ENCODE results near the gene MAP4K2. TPM values are rescaled to one million over a fixed set of nuclear protein-coding genes. Genes with fewer than 3 reads are reported as not detected.
A peak's percentile ranks its signal among the peaks of the same experiment; 100 is the strongest.

The MAP4K2 gene
- total RNA-seq, 3 donors from 2014 or later, result 8.7 to 16.8 (median 14.1) TPM

DNA sequence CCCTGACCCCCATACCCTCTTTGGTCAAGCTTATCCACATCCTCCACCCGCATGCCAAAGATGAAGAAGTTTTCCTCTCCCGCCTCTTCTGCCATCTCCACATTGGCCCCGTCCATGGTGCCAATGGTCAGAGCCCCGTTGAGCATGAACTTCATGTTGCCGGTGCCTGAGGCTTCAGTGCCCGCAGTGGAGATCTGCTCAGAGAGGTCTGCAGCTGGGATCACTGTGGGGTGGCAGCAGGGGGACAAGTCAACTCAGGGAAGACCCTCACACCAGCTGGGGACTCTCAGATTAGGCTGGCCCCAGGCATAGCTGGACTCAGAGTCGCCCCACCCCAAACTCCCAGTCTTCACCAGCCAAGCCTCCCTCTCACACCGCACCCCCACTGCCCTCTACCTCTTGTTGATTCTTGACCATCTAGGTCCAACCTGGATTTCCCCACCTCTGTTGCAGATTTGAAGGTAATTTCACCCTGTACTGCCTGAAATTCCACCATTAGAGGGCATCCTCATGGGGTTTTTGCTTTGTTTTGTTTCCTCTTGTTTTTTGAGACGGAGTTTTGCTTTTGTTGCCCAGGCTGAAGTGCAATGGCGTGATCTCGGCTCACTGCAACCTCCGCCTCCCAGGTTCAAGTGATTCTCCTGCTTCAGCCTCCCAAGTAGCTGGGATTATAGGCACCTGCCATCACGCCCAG, 52.5 kb downstream of the MAP4K2 start:
- DNase-seq, result no peak
- Histone ChIP-seq H3K4me3 (no peak overlapping the region), H3K9me3 (no peaks in the 10 kb centered on the region), H3K4me1 (ENCODE audit: low read depth) (peaks cover 2% of the 10 kb centered on the region), H3K36me3 (ENCODE audit: low read depth) (no peaks in the 10 kb centered on the region)
- TF ChIP-seq, protein P1, sequence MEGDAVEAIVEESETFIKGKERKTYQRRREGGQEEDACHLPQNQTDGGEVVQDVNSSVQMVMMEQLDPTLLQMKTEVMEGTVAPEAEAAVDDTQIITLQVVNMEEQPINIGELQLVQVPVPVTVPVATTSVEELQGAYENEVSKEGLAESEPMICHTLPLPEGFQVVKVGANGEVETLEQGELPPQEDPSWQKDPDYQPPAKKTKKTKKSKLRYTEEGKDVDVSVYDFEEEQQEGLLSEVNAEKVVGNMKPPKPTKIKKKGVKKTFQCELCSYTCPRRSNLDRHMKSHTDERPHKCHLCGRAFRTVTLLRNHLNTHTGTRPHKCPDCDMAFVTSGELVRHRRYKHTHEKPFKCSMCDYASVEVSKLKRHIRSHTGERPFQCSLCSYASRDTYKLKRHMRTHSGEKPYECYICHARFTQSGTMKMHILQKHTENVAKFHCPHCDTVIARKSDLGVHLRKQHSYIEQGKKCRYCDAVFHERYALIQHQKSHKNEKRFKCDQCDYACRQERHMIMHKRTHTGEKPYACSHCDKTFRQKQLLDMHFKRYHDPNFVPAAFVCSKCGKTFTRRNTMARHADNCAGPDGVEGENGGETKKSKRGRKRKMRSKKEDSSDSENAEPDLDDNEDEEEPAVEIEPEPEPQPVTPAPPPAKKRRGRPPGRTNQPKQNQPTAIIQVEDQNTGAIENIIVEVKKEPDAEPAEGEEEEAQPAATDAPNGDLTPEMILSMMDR (IDR thresholded peaks at IDR 0.05), result no peak
- ATAC-seq, result no peak
- intact Hi-C loops (cut with DNase I, micrococcal nuclease), result no loop called here

DNA sequence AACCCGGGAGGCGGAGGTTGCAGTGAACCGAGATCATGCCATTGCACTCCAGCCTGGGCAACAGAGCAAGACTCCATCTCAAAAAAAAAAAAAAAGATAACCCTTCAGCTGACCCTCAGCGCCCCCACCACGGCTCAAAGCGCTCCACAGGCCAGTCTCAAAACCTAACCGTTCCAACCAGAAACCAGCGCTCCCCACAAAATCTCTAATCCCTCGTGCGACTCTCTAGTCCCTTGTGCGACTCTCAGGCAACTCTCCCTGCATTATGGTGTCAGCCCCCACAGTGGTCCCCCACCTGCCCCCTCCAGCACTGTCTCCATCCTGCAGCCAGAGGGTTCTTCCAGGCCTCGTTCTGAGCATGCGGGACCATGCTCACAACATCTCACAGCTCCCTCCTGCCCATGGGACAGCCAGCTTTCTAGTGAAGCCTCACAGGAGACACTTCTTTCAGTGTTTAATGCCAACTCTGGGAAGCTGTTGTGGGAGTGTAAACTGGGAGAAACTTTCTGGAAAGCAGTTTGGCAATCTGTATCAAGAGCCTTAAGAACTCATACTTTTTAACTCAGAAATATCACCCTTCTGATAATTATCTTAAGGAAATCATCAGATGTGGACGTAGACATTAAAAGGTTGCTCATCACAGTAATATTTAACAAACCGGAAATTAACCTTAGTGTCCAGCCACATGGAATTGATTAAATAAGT, 54.9 kb downstream of the MAP4K2 start:
- Histone ChIP-seq H3K9me3 (no peaks in the 10 kb centered on the region), H3K4me1 (ENCODE audit: low read depth) (peaks cover 14% of the 10 kb centered on the region), H3K4me3 (no peak overlapping the region), H3K36me3 (ENCODE audit: low read depth) (no peaks in the 10 kb centered on the region)
- DNase-seq (peak in 1 of 3 donors; percentile 27), ATAC-seq (no peak)
- intact Hi-C loops (cut with DNase I, micrococcal nuclease), result no loop called here
- TF ChIP-seq, protein P1 (IDR thresholded peaks at IDR 0.05), result no peak

- Histone ChIP-seq H3K36me3 (ENCODE audit: low read depth) (no peaks in the 10 kb centered on the region), H3K4me1 (ENCODE audit: low read depth) (peaks cover 28% of the 10 kb centered on the region), H3K4me3 (no peak overlapping the region), H3K9me3 (no peaks in the 10 kb centered on the region)
- TF ChIP-seq, protein P1 (IDR thresholded peaks at IDR 0.05), result no peak
- intact Hi-C loops (cut with DNase I, micrococcal nuclease), result no loop called here
- DNase-seq (no peak), ATAC-seq (no peak)
Measured at GRCh38 chr11:64746486-64746885, 56.5 kb downstream of the MAP4K2 start.

DNA sequence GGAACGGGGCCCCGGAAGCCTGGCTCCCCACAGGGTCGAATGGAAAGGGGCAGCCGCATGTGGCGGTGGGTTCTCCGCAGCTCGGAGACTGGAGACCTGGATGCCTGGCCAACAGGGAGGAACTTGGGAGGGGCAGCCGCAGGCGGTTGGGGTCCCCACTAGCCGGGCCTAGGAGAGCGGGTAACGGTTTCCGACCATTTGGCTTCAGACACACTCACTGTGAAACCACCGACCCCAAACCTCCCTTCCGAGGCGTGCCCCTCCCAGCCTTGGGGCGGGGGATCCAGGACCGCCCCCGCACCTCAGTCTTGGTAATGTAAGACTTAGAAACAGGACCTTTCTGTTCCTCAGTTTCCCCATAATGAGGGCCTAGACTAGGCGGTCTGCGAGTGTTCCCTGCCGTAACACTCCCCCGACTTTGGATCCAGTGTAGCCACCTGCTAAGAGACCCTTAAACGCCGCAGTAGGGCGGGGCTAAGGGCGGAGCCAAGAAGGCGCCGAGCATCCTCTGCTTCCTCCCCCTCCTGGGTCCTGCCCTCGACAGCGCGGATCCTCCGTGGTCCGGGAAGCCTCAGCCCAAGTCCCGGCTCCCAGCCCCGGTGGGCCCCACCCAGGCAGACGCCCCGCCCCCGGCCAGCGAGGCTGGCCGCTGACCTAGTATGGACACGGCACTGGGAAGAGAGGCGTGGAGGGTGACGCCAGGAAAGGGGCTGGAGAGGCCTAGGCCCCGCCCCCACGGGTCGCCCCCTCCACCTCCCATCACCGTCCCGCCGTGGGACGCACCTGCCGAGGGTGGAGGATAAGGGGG, 57.3 kb downstream of the MAP4K2 start:
- intact Hi-C loops (cut with DNase I, micrococcal nuclease), result no loop called here

GRCh38 chr11:64745189-64745520, 57.9 kb downstream of the MAP4K2 start:
- H3K36me3 ChIP-seq (ENCODE audit: low read depth), result no peaks in the 10 kb centered on the region
- peaks cover 28% of the 10 kb centered on the region for H3K4me1 ChIP-seq (ENCODE audit: low read depth)
- intact Hi-C loops (cut with DNase I, micrococcal nuclease), result no loop called here
- TF ChIP-seq, protein P1 (IDR thresholded peaks at IDR 0.05), result no peak
- H3K9me3 ChIP-seq, result no peaks in the 10 kb centered on the region
- no peak overlapping the region for H3K4me3 ChIP-seq
- ATAC-seq (peak; percentile 56), DNase-seq (peak; percentile 71 to 96 (median 79))

More for the DNA sequence above, 57.3 kb downstream of the MAP4K2 start:
- TF ChIP-seq, protein P1 (IDR thresholded peaks at IDR 0.05), result no peak
- H3K9me3 ChIP-seq, result no peaks in the 10 kb centered on the region
- peaks cover 28% of the 10 kb centered on the region for H3K4me1 ChIP-seq (ENCODE audit: low read depth)
- peak; percentile 36 for ATAC-seq
- H3K4me3 ChIP-seq, result no peak overlapping the region
- H3K36me3 ChIP-seq (ENCODE audit: low read depth), result no peaks in the 10 kb centered on the region
- peak; percentile 64 to 89 (median 78) for DNase-seq
